ENCODE results near the gene SOCS1. TPM values are rescaled to one million over a fixed set of nuclear protein-coding genes. Genes with fewer than 3 reads are reported as not detected.

SOCS1 gene
- total and polyA plus RNA-seq, 9 of the 15 experiments (the other 6 are each of a cell fraction or from before 2014, with no cell fraction given), result 0.04 to 7.5 (median 2.3) TPM

GRCh38 chr16:11232852-11233726 is 22.9 kb downstream of the SOCS1 start (continued):
- TF ChIP-seq E2F1 (CRISPR knock-in tag; IDR thresholded peaks at IDR 0.05) (no peak), PBX2 (CRISPR knock-in tag; IDR thresholded peaks at IDR 0.05; ENCODE audit: low read depth) (no peak), PBX2 (tag; conservative IDR thresholded peaks at IDR 0.05; ENCODE audit: low read depth) (no peak), SIN3B (IDR thresholded peaks at IDR 0.05; ENCODE audit: low read depth) (no peak), MAX (CRISPR knock-in tag; IDR thresholded peaks at IDR 0.05) (peak; percentile 81), MTA3 (IDR thresholded peaks at IDR 0.05; ENCODE audit: borderline replicate concordance) (peak; percentile 92), SMARCC2 (IDR thresholded peaks at IDR 0.05; ENCODE audit: low read depth) (no peak; the same call in 1 of the 2 replicates), JUN (IDR thresholded peaks at IDR 0.05; ENCODE audit: borderline replicate concordance, low read depth, low read length) (peak; percentile 9; the same call in 1 of the 2 replicates), JUN (CRISPR knock-in tag; IDR thresholded peaks at IDR 0.05; ENCODE audit: borderline replicate concordance) (no peak), HIVEP1 (CRISPR knock-in tag; IDR thresholded peaks at IDR 0.05) (peak; percentile 74), GTF2F1 (IDR thresholded peaks at IDR 0.05; ENCODE audit: low read depth, low read length) (0 out of 2 replicates have a peak, but pooled peaks have one; percentile 23), CBFB (CRISPR knock-in tag; IDR thresholded peaks at IDR 0.05) (no peak), NCOA1 (IDR thresholded peaks at IDR 0.05; ENCODE audit: low read depth) (peak; percentile 69; the same call in 1 of the 2 replicates), HINFP (tag; conservative IDR thresholded peaks at IDR 0.05; ENCODE audit: low read depth) (peak; percentile 71), U2AF2 (optimal IDR thresholded peaks at IDR 0.05; ENCODE audit: low read depth, low read length) (no peak), ASH1L (IDR thresholded peaks at IDR 0.05; ENCODE audit: borderline replicate concordance, low read depth, partially characterized antibody) (no peak), USF2 (CRISPR knock-in tag; IDR thresholded peaks at IDR 0.05) (peak; percentile 84), C11orf30 (IDR thresholded peaks at IDR 0.05; ENCODE audit: low read depth) (no peak), SNRNP70 (optimal IDR thresholded peaks at IDR 0.05; ENCODE audit: low read depth, low read length) (no peak), RBM14 (IDR thresholded peaks at IDR 0.05; ENCODE audit: borderline replicate concordance, insufficient read depth, low read depth, low read length) (no peak), EP400 (IDR thresholded peaks at IDR 0.05) (peak; percentile 84), SOX6 (IDR thresholded peaks at IDR 0.05) (peak; percentile 84)

Data from K562 (cell line).